NT2/D1 (cell line): ENCODE data around the gene GRWD1.

Experiments used
- SUZ12 ChIP-seq: IDR thresholded peaks from 2 replicates; pipeline ENCODE4 v1.6.1; 2011; ENCODE audit not compliant: insufficient read length, insufficient read depth; ENCODE audit errors: extremely low read depth
- YY1 ChIP-seq: IDR thresholded peaks from 2 replicates; pipeline ENCODE4 v1.6.1; 2011; ENCODE audit not compliant: insufficient read length, insufficient read depth
- ZNF274 ChIP-seq: IDR thresholded peaks from 2 replicates; pipeline ENCODE4 v1.6.1; 2011; ENCODE audit warnings: mild to moderate bottlenecking, low read depth, low read length

DNA sequence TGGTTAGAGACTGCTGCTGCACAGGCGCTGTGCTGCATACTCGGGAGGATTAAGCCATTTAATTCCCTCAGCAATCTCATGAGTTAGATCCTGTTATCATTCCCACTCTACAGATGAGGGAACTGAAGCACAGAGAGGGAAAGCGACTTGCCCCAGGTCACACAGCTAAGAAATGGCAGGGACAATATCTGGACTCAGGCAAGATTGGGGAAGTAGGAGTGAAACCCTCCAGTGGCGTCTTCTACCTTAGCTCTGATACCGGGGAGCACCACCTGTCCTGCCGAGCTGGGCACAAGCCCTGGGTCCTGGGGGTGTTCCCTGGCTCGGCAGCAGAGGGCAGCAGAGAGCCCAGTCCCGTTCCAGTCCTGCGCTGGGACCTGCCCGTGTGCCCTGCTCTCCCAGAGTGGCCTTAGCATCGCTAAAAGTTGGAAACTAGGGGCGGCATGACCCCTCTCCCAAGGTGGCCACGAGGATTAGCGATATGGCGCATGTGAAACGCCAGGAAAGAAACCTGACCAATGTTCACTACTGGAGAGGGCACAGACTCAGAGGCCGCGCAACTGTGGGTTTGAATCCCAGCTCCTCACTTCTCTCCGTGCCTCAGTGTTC, 43.9 kb downstream of the GRWD1 start:
- TF ChIP-seq SUZ12: no peak
- no peak for TF ChIP-seq ZNF274
- no peak for TF ChIP-seq YY1
